IPS-NIHi11 (cell line): ENCODE measurements around the gene KRT13.

Experiments used
- DNase-seq: peaks from one replicate; pipeline ENCODE4 v3.0.0; 2012; ENCODE audit warnings: mixed read lengths, low spot score

The KRT13 gene

GRCh38 chr17:41537614-41537954 is 32.2 kb upstream of the KRT13 start:
- no peak for DNase-seq

- no peak for DNase-seq
Measured at GRCh38 chr17:41536741-41537613, 31.6 kb upstream of the KRT13 start.

DNA sequence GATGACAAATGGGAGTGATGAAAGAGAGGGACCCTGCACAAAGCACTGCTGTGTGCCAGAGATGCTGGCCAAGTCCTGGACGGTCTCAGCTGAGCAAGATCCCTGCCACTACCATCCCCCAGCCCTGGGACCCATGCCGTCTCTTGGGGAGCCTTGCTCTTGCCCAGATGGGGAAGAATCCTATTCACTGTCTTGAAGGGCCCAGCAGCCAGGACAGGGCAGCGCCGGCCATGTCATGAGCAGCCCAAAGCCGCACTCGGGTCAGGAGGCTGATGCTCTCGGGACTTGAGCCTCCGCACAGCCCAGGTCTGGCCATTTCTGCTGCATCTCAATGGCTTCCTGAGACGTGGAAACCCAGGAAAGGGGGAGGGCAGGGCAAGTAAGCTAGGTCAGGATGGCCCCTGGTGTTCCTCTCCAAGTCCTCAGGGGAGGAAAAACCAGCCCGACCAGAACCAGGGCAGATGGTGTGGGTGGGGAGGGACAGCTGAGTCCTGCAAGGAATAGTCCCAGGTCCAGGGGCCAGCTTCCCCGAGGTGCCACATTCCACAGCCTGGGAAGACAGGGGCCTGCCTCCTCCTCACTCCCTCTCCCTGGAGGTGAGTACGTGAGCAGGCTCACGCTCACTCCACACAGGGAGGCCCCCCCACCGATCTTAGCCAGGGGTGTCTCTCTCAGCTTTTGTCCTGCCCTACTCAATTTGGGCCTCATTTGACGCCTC is 30.5 kb upstream of the KRT13 start:
- no peak for DNase-seq

GRCh38 chr17:41534899-41535546 is 29.6 kb upstream of the KRT13 start:
- DNase-seq, result no peak

- no peak for DNase-seq
Measured at GRCh38 chr17:41533613-41534012, 28.2 kb upstream of the KRT13 start.

GRCh38 chr17:41532947-41533570 is 27.6 kb upstream of the KRT13 start:
- DNase-seq, result no peak

DNA sequence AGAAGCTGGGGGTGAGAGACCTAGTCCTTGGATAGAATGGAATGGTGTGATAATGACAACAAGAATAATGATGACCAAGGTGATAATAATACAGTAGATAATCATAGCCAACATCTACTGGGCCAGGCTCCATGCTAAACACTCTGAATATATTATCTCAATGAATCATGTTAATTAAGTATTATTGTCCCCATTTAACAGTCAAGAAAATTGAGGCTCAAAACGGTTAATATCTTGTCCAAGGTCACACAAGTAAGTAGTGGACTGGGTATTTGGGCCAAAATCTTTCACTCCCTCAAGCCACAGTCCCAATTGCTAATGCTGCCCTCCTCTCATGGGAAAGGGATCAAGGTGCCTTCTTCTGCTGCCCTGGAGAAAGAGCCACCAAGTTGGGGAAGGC is 26.6 kb upstream of the KRT13 start:
- no peak for DNase-seq

GRCh38 chr17:41530062-41531048 is 24.9 kb upstream of the KRT13 start:
- no peak for DNase-seq

GRCh38 chr17:41529491-41529915 is 24.1 kb upstream of the KRT13 start:
- DNase-seq, result no peak

- DNase-seq, result no peak
Measured at GRCh38 chr17:41528959-41529353, 23.5 kb upstream of the KRT13 start.

GRCh38 chr17:41527063-41528023 is 21.9 kb upstream of the KRT13 start:
- DNase-seq, result peak; percentile 60

GRCh38 chr17:41524261-41524660 is 18.8 kb upstream of the KRT13 start:
- DNase-seq, result no peak

GRCh38 chr17:41523787-41524186 is 18.4 kb upstream of the KRT13 start:
- DNase-seq, result no peak

- DNase-seq, result no peak
Measured at GRCh38 chr17:41523225-41523593, 17.8 kb upstream of the KRT13 start.

GRCh38 chr17:41522301-41523224 is 17.2 kb upstream of the KRT13 start:
- no peak for DNase-seq

DNA sequence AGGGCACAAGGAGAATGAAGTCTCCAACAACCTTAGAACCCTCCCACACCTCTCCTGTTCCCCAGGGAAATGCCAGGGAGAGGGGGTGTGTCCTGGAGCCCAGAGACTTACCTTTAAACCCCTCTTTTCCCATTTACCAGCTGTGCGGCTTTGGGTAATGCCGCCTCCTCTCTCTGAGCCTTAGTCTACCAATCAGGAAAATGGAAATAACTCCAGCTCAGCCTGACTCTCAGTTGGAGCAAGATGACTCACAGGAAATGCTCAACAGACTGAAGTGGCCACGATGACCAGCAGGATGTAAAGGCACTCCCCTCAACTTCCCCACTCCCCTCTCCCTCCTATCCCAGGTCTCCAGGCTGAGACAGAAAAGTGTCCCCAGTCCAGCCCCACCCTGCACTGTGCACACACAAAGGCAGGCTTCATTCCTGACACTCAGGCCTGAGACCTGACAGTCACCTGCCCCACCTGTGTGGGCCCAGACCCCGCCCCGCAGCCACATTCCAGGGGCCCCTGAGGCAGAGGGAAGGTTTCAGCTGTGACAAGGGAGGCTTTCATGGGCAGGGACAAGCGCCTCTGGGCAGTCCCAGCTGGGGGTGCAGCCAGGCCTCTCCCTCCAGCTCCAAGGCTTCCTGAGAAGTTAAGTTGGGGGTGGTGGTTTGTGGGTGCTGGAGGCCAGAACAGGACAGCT is 16.3 kb upstream of the KRT13 start:
- DNase-seq, result peak; percentile 55

DNA sequence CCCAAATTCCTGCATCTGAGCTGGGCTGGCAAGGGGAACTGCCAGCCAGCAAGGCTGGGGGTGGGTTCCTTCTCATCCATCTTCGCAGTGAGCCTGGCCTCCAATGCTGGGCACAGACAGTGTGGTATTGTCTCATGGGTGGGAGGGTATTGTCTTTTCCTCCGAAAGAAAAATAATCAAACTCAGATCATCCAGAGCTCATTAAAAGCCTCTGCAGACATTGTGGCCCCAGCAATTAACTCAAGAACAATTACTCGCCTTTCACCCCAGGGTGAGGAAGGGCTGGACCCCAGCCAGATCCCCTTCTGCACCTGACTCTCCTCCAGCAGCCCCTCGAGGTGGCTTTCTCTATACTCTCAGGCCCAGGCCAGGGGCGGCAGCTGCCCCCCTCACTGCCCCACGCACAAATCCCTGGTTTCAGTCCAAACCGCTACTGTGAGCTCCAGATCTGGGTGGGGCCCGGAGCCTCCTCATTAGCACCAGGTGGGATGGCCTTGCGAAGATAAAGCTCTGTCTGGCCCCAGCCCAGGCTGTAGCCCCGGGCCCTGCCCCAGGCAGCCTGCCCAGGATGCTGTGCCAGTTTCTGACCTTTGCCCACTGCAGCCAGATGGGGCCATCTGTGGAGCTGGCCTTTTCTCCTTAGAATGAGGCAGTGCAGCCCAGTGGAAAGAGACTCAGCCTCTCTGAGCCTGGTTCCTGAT is 15.6 kb upstream of the KRT13 start:
- DNase-seq, result no peak
